NT2/D1 (cell line): ENCODE measurements around the gene RICTOR.
A peak's percentile ranks its signal among the peaks of the same experiment; 100 is the strongest.

Experiments used
- DNase-seq: peaks from one replicate; pipeline ENCODE4 v3.0.0-alpha.2; 2011; ENCODE audit warnings: low read depth, low spot score
- H3K27me3 ChIP-seq: 2 replicates; pipeline ENCODE4 v1.6.0; 2011; ENCODE audit warnings: mild to moderate bottlenecking; ENCODE audit not compliant: insufficient read length, insufficient read depth
- H3K36me3 ChIP-seq: 2 replicates; pipeline ENCODE4 v1.6.1; 2011; ENCODE audit warnings: mild to moderate bottlenecking, low read length, mixed read lengths; ENCODE audit not compliant: insufficient read depth, insufficient read length
- H3K4me1 ChIP-seq: 2 replicates; pipeline ENCODE4 v1.5.1; 2011; ENCODE audit not compliant: insufficient read depth, insufficient read length
- H3K4me3 ChIP-seq: 2 replicates; pipeline ENCODE4 v1.5.1; 2011; ENCODE audit warnings: low read depth; ENCODE audit not compliant: insufficient read length
- H3K9ac ChIP-seq: 2 replicates; pipeline ENCODE4 v1.6.0; 2011; ENCODE audit warnings: low read depth; ENCODE audit not compliant: insufficient read length
- H3K9me3 ChIP-seq: 2 replicates; pipeline ENCODE4 v1.5.1; 2011; ENCODE audit warnings: mild to moderate bottlenecking, low read length; ENCODE audit not compliant: insufficient read depth
- SUZ12 ChIP-seq: IDR thresholded peaks from 2 replicates; pipeline ENCODE4 v1.6.1; 2011; ENCODE audit not compliant: insufficient read length, insufficient read depth; ENCODE audit errors: extremely low read depth
- YY1 ChIP-seq: IDR thresholded peaks from 2 replicates; pipeline ENCODE4 v1.6.1; 2011; ENCODE audit not compliant: insufficient read length, insufficient read depth
- ZNF274 ChIP-seq: IDR thresholded peaks from 2 replicates; pipeline ENCODE4 v1.6.1; 2011; ENCODE audit warnings: mild to moderate bottlenecking, low read depth, low read length

RICTOR gene

GRCh38 chr5:38892363-38892762 is 181.8 kb downstream of the RICTOR start:
- H3K4me3 ChIP-seq, result no peak overlapping the region
- TF ChIP-seq YY1 (no peak), ZNF274 (no peak), SUZ12 (no peak)
- H3K4me1 ChIP-seq, result no peaks in the 10 kb centered on the region
- no peaks in the 10 kb centered on the region for H3K27me3 ChIP-seq
- H3K36me3 ChIP-seq, result no peaks in the 10 kb centered on the region
- no peak for DNase-seq
- H3K9ac ChIP-seq, result no peak overlapping the region
- no peaks in the 10 kb centered on the region for H3K9me3 ChIP-seq

GRCh38 chr5:38891563-38891962 is 182.6 kb downstream of the RICTOR start:
- Histone ChIP-seq H3K27me3 (no peaks in the 10 kb centered on the region), H3K9ac (no peak overlapping the region), H3K9me3 (no peaks in the 10 kb centered on the region), H3K4me1 (no peaks in the 10 kb centered on the region), H3K36me3 (no peaks in the 10 kb centered on the region), H3K4me3 (no peak overlapping the region)
- no peak for DNase-seq
- TF ChIP-seq YY1 (no peak), SUZ12 (no peak), ZNF274 (no peak)

DNA sequence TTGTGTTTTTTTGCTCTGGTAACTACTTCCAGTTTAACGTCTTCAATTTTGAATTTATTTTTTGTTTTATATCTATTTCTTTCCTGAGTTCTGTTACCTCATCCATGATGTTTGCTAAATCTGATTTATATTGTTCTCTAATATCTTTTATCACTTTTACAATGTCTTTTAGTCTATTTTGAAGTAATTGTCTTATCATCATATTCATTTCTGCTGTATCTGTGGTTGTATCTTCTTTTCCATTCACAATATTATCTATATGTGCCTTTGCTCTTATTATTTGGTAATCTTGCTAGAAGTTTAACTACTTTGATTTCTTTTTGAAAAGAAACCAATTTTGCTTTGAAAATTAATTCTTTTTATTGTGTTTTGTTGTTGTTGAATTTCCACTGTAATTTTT is 184.8 kb downstream of the RICTOR start:
- H3K9me3 ChIP-seq, result no peaks in the 10 kb centered on the region
- TF ChIP-seq ZNF274 (no peak), YY1 (no peak), SUZ12 (no peak)
- H3K4me3 ChIP-seq, result no peak overlapping the region
- H3K9ac ChIP-seq, result no peak overlapping the region
- peaks cover 5% of the 10 kb centered on the region for H3K36me3 ChIP-seq
- DNase-seq, result no peak
- no peaks in the 10 kb centered on the region for H3K27me3 ChIP-seq
- H3K4me1 ChIP-seq, result no peaks in the 10 kb centered on the region

DNA sequence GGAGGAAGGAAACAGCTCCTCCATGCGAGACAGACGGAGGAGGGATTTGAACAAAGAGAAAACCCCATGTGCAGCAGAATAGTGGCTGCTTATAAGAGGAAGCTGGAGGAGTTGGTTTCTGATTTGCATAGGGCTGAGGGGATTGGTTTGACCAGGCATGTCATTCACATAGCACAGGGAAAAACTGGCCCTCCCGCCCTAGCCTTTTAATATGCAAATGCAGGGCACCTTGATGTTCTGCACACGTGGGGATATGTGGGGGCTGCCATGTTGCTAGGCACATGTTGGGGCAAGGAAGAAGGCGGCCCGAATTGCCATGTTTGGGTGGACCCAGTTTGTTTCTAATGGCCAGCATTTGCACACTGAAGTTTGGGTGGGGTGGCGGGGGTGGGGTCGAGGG is 186.2 kb downstream of the RICTOR start:
- Histone ChIP-seq H3K36me3 (peaks cover 12% of the 10 kb centered on the region), H3K9ac (no peak overlapping the region)
- DNase-seq, result peak; percentile 23

More for the DNA sequence above, 186.2 kb downstream of the RICTOR start:
- Histone ChIP-seq H3K4me1 (no peaks in the 10 kb centered on the region), H3K27me3 (no peaks in the 10 kb centered on the region), H3K4me3 (no peak overlapping the region), H3K9me3 (no peaks in the 10 kb centered on the region)
- TF ChIP-seq ZNF274, result no peak
- no peak for TF ChIP-seq SUZ12
- no peak for TF ChIP-seq YY1
